Activated gamma-delta T cell treated with Interleukin-2 at 50 U/mL for 16 hours (primary cell): ENCODE measurements around the gene VDAC1.
A peak's percentile ranks its signal among the peaks of the same experiment; 100 is the strongest.
"Not testable (repeated sequence)": the region's sequence is repeated elsewhere in the genome, so short reads cannot be mapped to it uniquely, and the experiment has no call there.

ENCODE experiments used
- DNase-seq: peaks from one replicate; pipeline ENCODE4 v3.0.0-alpha.2; 2020

The VDAC1 gene

GRCh38 chr5:133994990-133995333, 9.8 kb downstream of the VDAC1 start:
- DNase-seq, result no peak

GRCh38 chr5:133994297-133994989, 10.3 kb downstream of the VDAC1 start:
- no peak for DNase-seq

GRCh38 chr5:133993185-133993936, 11.4 kb downstream of the VDAC1 start:
- no peak for DNase-seq

GRCh38 chr5:133992429-133993155, 12.2 kb downstream of the VDAC1 start:
- DNase-seq, result no peak

DNA sequence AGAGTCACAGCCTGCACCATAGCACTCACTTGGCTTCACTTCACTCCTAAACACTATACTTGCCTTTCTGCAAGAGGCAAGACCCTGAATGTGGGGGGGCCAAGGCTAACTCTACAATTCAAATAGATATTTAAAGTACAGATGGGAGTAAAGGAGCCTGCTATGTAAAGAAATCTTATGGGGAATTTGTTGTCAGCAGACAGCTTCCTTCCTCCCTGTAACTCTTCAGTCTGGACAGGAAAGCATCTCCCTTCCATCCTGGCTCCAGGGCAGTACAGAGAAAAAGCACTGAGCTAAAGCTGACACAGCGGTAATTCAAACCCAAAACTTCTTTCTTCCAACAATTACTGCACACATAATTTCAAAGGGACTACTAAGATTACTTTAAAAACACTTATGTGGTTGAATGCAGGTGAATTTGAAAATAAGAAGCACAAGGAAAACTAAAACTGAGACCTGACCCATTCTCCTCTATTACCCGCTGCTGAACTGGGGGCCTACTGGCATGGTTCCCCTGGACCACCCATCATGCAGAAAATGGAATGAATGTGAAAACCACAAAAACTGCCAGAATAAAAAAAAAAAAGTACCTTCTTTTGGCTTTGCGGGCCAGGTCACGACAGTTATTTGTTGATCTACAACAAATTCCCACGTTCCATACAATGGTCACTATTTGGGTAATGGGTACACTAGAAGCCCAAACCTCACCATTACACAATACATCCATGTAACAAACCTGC, 13.4 kb downstream of the VDAC1 start:
- DNase-seq, result no peak

DNA sequence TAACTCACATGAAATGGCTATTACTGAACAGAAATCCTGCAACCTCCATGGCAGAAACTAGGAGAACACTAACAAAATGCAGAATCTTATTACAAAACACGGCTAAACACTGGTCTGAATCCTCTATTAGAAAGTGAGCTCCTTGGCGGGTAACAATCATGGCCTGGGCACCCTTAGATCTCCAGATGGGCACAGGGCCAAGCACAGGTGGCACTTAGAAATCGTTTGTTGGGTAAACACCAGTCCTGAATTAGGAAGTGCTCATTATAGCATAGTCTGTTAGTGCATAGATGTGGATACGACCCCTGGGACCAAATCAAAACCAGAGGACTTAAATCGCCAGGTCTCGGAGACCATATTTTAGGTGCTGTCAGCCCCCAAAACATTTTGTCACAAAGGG, 14.4 kb downstream of the VDAC1 start:
- no peak for DNase-seq

- DNase-seq, result no peak
Measured at GRCh38 chr5:133985540-133986180, 19.1 kb downstream of the VDAC1 start.

- no peak for DNase-seq
Measured at GRCh38 chr5:133983674-133984073, 21.1 kb downstream of the VDAC1 start.

DNA sequence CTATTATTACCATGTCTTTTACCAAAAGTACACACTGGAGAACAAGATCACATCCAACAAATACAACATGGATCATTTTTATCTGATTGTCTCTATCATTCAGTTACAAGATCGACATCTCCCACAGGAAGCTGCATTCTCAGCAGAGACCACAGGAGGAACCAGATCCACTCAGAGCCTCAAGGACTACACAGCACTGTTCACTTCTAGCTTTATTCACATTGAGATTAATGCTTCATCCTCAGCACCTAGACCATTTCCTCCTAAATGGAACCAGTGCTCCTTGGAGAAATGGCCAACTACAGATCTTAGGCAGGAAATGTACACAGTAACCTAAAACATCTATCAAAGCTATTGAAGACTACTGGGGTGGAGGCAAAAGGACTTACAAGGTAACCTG, 23.1 kb downstream of the VDAC1 start:
- no peak for DNase-seq

DNA sequence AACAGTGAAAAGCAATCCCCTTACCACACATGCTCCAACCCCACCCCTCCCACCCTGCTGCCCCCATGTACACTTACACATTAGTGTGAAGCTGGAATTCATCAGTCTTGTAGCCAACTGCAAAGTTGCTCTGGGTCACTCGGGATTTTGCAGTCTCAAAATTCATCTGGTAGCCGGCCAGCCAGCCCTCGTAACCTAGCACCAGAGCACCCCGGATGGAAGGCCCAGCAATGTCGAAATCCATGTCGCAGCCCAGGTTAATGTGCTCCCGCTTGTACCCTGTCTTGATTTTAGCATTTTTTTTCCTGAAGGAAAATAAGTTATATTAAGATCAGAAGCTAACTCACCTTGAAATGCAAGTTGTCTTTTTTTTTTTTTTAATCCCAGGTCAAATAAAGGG, 24.1 kb downstream of the VDAC1 start:
- no peak for DNase-seq

DNA sequence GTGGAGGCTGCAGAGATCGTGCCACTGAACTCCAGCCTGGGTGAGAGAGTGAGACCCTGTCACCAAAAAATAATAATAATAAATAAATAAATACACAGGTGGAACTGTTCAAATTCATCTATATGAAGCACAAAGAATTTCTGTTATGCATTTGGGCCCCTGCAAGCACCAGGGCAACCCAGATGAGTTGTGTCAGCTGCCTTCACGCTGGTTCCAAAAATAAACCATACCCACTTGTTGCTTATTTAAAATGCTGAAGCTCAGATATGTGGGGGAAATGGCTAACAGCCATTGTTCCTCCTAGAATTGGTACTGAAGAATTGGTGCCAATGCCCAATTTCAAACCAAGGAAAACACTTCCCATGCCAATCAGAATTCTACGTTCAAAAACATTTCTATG, 25.8 kb downstream of the VDAC1 start:
- no peak for DNase-seq

DNA sequence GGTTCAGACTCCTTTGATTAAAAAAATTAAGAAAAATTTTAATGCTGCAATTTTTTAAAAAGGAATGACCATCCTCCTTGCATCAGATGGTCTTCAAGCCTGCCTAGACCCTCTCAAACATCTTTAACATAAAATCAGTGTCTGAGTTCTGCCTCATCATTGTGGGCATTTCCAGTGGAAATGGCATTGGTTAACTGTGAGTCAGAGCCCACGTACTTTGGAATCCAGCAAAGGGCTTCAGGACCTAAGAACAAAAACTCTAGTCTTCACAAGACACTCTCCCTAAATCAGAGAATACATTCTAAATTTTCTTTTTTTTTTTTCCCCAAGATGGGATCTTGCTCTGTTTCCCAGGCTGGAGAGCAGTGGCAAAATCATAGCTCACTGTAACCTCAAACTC, 26.9 kb downstream of the VDAC1 start:
- no peak for DNase-seq

- no peak for DNase-seq
Measured at GRCh38 chr5:133977161-133977787, 27.5 kb downstream of the VDAC1 start.

DNA sequence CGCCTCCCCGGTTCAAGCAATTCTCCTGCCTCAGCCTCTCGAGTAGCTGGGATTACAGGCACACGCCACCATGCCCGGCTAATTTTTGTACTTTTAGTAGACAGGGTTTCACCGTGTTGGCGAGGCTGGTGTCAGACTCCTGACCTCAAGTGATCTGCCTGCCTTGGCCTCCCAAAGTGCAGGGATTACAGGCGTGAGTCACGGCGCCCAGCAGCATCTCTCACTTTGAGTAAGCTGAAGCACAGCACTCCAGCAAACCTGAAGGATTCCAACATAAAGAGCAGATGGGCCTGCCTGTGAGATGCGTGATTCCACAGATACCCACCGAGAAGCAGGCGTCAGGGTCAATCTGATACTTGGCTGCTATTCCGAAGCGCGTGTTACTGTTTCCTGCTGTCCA, 29.2 kb downstream of the VDAC1 start:
- not testable (repeated sequence) for DNase-seq

DNA sequence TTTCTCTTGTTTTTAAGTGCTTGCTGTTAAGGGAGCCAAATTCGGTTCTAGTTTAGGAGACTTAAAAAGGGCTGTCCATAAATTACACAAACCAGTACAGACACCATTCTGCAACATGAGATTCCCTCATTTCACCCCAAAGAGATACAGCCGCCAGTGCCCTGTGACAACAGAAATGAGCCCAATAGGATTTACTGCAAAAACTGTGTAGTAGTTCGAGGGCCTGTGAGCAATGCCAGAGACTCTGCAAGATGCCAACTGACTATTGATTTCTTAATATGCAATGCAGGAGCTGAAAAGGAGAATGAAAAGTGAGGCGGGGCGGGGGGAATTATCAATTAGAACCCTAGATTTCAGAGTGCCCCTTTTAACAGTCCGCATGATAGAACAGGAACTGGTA, 30.6 kb downstream of the VDAC1 start:
- no peak for DNase-seq

DNA sequence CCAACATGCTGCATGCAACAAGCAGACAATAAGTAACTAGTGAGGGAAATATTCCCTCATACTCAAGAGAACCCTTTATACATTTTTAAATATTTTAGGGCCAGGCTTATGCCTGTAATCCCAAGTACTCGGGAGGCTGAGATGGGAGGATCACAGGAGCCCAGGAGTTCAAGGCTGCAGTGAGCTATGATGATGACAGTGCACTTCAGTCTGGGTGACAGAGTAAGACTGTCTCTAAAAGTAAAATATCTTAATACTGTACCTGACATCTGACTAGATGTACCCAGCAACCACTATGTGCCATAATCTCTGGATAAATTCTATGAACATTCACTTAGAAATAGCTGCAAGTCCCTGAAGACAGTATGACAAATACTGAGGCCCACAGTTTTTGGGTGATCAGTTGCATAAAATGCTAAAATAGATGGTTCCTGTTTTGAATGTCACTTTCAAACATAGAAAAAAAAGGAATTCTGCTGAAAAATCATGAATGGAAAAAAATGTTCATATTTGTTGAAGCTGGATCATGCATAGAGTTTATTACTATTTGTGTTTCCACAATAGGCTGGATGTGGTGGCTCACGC, 34.4 kb downstream of the VDAC1 start:
- DNase-seq, result no peak

- DNase-seq, result no peak
Measured at GRCh38 chr5:133969654-133970324, 35.0 kb downstream of the VDAC1 start.

- DNase-seq, result peak; percentile 85
Measured at GRCh38 chr5:133968204-133968980, 36.4 kb downstream of the VDAC1 start, which contains the start of gene C5orf15. C5orf15 (minus strand) TSS chr5:133968625; CDS start chr5:133968584, 41 bp downstream.

DNA sequence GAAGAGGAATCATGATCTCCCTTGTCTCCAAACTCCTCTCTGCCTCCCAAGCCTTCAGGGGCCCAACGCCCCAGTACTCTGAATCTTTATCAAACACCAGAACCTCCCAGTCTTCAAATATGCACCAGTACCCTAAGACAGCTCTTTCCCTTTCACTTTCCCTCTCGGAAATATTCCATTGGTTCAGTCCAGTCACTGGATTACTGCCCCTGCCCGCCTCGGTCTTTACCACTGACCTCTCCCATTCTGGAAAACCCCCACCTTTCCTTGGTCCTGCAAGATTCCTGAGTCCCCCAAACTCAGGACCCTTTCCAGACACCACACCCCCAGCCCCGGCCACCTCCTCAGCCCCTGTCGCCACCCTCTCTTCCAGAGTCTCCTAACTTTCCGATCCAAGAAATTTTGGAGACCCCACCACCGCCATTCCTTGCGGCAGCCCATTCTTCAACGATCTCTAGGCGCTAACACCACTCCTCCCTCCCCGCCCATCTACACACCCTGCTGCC, 37.0 kb downstream of the VDAC1 start:
- no peak for DNase-seq

GRCh38 chr5:133967124-133967523, 37.7 kb downstream of the VDAC1 start:
- DNase-seq, result no peak
